Activated T-cell treated with anti-CD3 and anti-CD28 coated beads, Interleukin-2, amount 50 U/mL, for 1 hour (primary cell): Measurements from ENCODE around the gene MYOF.
"Not testable (repeated sequence)": the region's sequence is repeated elsewhere in the genome, so short reads cannot be mapped to it uniquely, and the experiment has no call there.

ENCODE experiments used
- DNase-seq: peaks from one replicate; pipeline ENCODE4 v3.0.0-alpha.2; 2020

The MYOF gene

DNA sequence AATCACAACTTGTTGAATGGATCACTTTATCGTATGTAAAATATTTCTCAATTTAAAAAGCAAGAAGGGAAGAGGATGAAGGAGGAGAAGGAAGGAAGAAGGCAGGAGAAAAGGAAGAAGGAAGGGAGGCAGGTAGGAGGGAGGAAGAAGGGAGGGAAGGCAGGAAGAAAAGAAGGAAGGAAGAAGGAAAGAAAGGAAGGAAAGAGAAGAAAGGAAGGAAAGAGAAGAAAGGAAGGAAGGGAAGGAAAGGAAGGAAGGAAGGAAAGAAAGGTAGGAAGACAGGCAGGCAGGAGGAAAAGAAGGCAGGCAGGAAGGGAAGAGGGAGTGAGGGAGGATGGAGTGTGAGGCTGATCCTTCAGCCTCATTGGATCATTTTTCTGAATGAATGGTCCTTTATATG, 145.5 kb downstream of the MYOF start:
- DNase-seq: no peak

DNA sequence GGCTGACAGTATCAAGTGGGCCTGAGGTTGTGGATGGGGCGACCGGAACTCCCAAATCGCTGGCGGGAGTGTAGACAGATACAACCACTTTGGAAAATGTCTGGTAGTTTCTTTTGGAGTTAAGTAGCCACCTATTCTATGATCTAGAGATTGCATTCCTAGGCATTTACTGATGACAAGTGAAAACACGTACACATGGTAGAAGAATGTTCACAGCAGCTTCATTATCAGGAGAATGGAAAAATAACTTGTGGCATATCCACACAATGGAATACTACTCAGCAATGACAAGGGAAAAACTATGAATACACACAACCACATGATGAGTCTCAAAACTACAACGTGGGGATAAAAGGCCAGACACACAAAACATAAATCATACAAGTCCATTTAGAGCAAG, 146.0 kb downstream of the MYOF start:
- DNase-seq: no peak

DNA sequence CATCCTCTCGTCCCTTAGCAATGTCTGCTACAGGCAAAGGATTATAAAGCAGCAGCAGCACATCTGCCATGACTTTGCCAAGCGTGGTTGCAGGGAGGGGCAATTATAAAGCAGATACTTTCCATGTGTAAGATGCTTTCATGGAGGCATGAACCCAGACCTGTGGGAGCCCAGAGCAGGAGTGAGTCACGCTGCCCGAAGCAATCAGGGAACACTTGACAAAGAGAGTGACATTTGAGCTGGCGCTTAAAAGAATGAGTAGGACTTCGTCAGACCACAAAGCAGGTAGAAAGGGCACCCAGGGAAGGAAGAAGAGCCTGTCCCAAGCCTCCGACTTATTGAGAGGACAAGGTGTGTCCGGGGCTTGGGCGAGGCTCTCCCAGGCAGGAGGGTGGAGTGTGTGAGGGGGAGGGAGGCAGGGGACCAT, 147.2 kb downstream of the MYOF start:
- no peak for DNase-seq

DNA sequence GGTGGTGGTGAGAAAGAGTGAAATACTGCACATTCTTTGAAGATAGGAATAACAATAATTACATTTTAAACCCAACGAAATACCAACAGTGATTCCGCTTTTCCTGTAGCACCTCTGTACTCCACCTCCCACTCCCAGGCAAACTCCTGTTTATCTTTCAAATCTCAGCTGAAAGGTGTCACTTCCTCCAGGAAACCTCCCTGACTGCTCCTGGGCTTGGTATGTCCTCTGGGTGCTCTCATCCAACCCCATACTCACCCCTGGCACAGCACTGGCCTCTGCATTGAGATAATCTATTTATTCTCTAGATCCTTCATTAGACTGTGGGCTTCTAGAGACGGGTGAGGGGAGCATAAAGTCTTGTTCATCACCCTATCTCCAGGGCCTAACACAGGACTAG, 148.0 kb downstream of the MYOF start:
- DNase-seq: no peak

DNA sequence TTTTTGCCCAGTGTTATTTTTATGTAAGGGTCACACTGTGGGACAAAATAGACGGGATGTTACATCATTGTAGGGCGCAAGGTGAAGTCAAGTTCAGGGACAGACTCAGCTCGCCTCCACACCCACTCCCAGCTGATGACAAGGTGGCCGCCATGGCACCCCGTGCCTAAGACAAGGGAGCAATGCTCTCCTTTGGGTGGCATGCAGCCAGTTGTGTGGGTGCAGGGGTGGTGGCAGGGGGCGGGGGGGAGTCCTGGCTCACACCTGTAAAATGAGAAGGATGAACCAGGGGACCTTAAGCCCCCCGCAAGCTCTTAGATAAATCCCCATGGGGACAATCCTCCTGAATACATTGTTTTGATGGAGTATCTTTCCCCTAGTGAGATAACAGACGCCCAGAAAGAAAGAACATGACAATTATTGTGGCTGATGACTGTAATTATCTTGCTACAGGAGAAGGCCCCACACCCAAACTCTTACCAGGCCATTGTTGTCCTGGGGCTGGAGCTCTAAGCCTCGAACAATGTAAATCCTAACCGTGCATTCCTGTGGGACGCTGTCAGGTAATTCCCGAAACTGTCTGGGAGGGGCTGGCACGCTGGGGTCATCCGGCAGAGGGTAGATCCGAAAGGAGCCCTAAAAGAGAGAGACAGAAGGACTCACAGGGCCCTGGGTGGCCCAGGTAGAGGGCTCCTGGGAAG, 148.7 kb downstream of the MYOF start:
- DNase-seq: no peak

DNA sequence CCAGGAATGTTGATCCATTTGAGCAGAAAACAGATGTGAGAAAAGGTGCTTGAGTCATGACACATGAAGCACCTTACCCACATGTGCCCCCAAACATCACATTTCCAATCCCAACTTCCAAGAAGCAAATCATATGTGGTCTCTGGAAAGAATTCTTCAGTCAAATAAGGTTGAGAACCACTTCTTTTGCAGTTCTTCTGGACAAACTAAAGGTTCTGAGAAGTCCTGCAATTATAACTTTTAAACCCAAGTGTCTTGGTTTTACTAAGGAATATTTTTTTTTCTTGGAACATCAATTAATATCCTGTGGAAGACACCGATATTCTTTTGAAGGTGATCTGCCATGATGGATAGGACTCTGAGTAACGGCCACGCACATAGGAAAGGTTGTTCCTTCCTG, 151.3 kb downstream of the MYOF start:
- no peak for DNase-seq

DNA sequence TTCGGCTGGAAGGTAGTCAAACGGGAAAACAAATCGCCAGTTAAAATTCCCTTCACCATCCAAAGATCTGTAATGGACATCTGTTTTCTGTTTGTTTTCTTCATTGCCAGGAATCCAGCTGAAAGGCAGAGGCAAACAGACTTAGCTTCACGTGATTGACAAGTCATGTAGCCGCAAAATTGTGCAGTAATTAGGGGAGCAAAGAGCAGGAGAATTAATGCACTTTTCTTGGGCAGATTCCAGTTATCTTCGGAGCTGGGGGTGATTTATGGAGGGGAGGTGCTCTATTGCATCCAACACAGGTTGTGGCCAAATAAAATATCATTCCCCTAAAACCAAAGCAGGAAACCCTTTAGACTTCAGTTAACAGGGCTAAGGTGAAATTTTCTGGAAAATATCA, 162.2 kb downstream of the MYOF start:
- no peak for DNase-seq

DNA sequence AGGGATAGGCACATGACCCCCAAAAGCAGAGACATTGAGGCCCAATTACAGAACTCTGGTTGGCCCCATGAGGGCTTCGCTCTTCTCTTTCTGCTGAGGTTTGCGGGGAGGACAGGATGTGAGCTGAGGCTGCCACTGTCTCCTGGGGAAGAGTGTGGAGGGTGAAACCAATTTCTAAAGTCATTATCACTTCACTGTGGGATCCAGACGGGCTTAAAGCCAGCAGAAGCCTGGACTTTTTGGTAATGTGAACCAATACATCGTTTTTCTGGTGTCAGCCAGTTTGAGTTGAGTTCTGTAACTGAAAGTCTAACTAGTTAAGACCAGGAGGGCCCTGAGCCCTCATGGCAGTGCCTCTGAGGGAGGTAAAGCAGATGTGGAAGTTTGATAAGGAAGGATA, 163.0 kb downstream of the MYOF start:
- no peak for DNase-seq

DNA sequence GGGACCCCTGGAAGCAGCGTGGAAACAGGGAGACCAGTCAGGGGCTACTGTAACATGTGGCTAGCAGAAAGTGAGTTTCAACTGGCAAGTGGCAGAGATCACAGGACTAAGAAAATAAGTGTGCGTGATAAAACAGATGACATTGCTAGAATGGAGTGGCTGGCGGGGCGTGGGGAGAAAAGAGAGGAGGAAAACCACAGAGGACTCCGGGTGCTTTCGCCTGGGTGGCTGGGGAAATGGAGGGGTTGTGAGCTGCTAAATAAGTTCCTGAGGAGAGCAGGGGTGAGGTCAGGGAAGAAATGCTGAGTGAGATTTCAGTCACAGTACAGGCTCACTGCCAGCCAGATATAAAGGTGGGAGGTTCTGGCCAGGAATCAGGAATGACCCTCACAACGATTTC, 166.9 kb downstream of the MYOF start:
- DNase-seq: no peak

DNA sequence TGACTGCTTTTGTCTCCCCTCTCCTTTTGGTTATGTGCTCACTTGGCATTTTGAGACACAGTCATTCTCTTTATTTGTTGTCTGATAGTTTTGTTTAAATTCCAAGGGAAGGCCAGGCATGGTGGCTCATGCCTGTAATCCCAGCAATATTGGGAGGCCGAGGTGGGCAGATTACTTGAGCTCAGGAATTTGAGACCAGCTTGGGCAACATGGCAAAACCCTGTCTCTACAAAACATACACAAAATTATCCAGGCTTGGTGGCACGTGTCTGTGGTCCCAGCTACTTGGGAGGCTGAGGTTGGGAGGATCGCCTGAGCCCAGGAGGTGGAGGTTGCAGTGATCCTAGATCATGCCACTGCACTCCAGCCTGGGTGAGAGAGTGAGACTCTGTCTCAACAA, 167.5 kb downstream of the MYOF start:
- DNase-seq: not testable (repeated sequence)

DNA sequence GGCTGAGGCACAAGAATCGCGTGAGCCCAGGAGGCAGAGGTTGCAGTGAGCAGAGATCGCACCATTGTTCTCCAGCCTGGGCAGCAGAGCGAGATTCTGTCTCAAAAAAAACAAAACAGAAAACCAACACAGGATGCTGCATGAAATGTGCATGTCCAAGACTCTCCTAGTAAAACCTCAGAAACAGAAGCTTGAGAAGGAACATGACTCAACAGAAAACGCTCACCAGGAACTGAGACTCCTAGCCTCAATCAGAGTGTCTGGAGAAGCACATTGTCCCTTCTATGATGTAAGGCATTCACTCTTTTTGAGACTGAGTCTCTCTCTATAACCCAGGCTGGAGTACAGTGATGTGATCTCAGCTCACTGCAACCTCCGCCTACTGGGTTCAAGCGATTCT, 168.3 kb downstream of the MYOF start:
- no peak for DNase-seq

DNA sequence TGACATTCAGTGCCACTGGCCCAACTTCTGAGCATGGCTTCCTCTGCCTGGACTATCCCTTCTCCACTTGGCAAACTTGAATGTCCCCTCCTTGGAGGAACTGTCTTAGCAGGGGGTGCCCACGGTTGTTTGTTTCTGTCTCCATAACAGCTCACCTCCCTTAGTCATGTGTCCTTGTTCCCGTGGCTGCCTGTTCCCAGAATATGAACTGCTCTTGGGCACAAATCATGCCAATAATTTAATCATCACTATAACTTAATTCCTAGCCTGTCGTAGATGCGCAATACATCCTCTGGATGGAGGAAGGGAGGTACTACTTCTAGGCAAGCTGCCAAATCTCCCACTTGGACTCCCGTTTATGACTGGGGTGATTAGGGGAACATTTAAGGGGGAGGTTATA, 173.1 kb downstream of the MYOF start:
- no peak for DNase-seq

DNA sequence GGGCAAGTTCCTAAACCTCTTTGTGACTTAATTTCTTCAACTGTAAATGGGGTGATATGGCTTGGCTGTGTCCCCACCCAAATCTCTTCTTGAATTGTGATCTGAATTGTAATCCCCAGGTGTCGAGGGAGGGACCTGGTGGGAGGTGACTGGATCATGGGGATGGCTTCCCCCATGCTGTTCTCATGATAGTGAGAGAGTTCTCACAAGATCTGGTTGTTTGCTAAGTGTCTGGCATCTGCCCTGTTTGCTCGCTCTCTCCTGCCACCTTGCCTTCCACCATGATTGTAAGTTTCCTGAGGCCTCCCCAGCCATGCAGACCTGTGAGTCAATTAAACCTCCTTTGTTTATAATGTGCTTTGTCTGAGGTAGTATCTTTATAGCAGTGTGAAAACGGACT, 177.0 kb downstream of the MYOF start:
- no peak for DNase-seq

DNA sequence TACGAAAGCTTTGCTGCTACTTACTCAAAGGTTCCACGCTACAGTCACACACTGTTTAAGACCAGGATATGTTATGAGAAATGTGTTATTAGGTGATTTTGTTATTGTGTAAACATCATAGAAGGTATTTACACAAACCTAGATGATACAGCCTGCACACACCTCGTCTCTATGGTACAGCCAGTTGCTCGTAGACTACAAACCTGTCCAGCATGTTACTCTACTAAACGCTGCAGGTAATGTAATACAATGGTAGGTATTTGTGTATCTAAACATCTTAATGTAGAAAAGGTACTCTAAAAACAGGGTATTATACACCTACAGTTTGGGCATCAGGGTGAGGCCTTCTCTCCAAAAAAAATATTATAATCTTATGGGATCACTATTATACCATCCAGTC, 181.2 kb downstream of the MYOF start:
- DNase-seq: no peak

DNA sequence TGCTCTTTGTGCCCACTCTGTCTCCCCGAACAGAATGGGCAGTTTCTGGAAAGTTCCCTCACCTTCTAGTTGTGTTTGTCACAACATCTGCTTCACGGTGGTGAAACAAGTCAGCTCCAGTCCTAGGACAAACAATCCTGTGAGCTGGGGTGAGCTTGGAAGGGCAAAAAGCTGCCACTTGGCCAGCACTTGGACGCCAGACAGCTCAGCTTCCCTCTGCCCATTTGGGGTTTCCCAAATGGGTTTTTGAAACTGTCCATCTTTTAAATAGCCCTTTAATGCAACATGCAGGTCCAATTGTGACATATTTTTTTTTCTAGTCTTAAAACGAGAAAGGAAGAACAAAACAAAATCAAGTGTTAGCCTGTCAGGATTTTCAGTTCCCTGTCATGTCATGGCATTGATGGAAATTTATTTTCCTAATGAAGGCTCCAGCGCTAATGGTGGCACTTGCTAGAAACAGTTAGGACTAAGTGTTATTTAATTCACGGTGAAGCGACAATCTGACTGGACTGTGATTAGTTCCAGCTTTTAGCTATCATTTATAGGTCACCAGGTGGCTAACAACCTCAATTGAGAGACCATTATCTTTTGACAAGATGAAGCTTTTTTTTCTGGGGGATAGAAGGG, 181.7 kb downstream of the MYOF start:
- no peak for DNase-seq

DNA sequence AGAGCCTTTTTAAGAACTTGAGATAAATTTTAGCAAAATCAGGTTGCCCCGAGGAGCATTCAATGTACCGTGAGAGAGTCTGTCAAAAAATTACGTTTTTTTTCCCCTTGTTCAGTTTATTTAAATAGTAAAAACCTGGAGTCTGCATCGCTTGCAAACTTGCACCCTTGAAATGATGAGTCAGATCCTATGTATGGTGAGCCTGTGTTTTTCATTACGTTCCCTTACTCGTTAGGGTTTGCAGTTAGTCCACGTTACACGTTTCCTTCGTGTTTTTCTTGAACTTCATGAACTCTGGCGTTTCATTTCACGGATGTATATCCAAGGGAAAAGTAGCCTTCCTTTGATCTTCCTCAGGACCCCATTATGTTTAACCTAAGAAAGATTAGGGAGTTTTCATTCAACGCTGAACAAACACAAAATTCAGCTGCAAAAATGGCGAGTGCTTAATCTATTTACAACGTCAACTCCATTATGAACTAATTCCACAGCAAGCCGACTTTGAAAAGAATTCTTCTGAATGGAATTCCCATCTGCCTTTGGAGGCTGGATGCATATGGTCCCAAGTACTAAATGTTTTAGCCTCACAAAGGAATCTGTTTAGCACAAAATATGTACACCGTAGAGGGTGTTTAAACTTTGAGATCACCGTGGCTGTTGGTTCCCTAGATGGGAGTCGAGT, 182.4 kb downstream of the MYOF start:
- no peak for DNase-seq

DNA sequence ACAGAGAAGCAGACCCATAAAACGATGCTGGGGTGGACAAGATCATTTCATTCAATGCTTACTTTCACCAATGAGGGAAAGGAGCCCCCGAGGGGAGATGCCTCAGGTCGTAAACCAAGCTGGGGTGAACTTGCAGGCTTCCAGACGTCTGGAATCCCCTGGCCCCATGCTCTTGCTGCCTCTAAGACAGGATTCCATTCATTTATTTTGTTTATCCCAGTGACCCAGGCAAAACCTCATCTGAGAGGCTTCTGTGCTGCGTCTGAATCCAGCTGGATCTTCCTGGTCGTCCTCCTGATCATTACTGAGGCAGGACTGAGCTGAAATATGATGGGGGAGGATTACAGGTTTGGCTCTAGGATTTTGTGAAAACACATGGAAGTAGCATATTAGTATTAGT, 182.9 kb downstream of the MYOF start:
- no peak for DNase-seq

DNA sequence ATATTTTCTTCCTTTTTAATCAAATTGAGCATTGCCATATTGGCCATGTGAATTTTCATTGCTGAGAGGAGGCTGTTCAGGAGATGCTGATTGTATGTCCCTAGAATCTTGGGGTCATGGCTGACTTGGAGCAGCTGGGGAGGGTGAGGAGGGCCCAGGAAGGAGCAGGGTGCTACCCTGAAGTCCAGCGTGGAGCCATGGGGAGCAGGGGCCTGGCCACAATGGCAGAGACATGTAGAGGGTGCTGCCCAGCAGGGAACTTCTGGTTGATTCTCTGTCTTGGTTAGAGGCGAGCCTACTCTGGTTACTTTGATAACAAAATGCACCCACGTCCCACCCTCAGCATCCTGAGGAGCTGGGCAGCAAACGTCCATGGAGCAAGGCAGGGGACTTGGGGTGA, 186.0 kb downstream of the MYOF start:
- DNase-seq: no peak

DNA sequence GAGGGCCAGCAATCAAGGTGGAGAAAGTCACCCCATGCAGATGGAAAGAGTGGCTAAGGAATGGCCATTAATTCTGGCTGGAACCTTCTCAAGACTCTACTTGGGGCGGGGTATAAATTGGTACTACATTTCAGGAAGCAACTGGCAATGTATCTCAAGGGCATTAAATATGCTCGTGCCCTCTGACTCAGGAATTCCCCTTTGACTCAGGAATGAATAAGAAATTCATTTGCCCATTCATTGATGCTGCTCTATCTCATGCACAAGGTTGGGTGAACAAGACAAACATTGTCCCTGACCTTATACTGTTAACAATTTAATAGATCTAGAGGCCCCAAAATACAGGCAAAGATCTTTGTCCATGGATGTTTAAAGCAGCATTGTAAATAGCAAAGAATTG, 188.1 kb downstream of the MYOF start:
- DNase-seq: no peak

DNA sequence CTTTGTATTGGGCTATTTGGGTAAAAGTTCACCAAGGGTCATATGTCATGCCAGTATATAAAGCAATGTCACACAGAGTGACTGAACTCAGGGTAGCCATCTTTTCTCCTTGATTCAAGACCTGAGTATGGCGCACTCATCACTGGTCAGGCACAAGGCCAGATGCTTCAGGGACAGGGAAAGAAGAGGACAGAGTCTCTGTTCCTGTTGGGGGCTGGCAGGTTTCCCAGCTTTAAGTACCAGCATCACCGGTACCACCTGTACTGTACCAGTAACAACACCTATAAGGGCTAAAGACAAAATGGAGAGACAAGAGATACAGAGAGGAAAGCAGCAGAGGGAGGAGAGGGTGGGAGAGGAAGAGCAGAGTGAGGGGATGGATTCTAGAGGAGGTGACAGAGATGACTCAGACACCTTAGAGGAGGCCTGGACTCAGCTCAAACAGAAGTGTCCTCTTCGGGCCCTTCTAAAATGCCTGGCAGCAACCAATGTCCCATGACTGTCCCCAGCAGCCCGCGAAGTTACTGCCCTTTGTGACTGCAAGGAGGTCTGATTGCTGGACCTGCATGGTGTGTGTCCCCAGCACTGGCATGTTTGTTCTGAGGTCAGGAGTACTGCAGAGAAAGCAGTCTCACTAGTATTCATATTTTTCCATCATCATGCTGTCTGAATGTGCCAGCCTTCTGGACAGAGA, 191.3 kb downstream of the MYOF start:
- no peak for DNase-seq

DNA sequence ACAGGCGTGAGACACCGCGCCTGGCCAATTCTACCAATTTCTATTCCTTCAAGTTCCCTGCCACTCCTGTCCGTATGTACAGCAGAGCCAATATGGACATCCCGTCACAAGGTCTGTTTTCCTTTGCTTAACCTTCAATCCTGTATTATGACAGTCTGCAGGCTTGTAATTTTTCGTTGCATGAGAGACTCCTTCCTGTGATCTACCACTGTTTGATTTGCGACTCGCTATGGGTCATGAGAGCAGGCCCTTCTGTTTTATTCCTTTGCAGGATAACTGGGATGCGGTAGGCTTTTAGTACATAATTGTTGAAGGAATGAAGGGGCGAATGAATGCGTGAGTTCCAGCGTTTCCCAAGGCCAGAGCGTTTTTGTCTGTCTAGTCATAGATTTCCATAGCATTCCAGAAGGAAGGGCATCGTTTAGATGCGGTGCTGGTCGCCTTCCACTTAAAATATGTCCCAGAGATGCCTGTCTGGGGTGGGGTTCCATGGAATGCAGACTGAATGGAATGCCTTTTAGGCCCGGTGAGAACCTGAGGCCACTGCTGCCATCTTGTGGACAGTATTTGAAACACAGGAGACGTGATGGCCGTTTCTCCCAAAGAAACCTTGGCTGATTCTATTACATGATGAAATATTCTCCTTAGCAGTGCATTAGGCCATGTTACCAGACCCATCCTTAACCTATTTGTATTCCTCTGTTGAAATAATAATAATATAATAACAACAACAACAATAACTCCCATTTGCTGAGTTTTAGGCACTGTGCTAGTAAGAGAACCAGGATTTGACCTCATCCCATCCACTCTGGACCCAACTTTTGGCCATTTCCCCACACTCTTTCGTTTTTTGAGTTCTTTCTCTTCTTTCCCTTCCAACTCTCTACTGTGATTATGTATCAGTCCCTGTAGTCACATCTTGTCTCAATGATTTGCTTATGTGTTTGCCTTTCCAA, 193.2 kb downstream of the MYOF start:
- DNase-seq: peak; percentile 41

DNA sequence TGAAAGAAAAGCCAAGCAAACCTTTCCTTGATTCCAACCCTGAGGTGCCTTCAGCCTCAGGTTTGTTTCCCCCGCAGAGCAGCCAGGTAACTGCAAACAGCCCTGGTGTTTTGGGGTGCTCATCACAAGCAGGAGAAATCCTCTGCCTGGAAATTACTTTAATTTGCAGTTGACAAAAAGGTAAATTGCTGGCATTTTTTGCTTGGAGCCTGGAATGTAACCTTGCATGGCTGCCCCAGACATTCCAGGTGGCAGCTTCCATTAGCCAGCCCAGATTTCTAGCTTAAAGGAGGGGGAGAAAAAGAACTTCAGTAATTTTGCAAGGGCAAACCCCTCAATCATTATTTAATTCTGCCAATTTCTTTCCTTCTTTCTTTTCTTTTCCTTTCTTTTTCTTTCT, 194.4 kb downstream of the MYOF start:
- no peak for DNase-seq

DNA sequence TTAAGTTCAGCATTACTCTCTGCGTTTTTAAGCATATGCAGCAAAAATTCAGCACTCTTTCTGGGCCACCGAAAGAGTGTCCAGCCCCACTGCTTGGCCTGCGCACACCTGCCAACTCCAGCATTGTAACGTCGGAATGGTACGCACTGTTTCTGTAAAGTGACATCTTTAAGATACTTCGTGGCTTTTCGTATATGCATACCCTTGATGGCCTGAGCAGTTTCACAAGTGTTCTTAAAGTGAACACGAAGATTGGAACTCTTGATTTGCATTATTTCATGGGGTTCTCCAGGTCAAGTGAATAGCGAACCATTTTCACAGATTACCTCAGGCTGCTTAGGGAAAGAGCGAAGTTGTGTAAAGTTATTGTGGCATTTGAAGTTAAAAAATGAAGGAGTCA, 197.9 kb downstream of the MYOF start:
- DNase-seq: not testable (repeated sequence)
